ENCODE measurements around the gene NDUFAF2. TPM values are rescaled to one million over a fixed set of nuclear protein-coding genes. Genes with fewer than 3 reads are reported as not detected.
"Not testable (repeated sequence)": the region's sequence is repeated elsewhere in the genome, so short reads cannot be mapped to it uniquely, and the experiment has no call there.

Gene NDUFAF2
- total RNA-seq, 2 experiments from 2014 or later = 18.9 to 22.3 TPM

DNA sequence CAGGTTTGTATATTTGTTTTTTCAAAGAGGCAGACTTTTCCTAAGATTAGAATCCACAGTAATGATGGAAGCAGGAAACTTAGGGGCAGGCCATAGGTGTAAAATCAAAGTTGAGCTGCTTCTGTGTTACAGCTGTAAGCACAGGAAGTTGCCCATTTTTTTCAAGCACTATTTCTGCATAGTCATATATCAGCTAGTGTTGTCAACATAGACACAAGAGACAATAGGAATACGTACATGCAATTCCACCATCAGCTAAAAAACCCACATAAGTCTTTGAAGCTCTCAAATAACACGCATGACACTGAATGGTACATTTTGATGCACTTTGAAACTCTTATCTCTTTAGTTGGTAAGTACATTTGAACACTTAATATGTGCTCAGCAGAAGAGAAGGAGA lies 237.4 kb downstream of the NDUFAF2 start:
- no peak for DNase-seq
- peaks cover 10% of the 10 kb centered on the region for H3K4me1 Mint-ChIP-seq
- H3K27me3 Mint-ChIP-seq = peaks cover 4% of the 10 kb centered on the region
- H3K36me3 Mint-ChIP-seq (ENCODE audit: low read depth) = no peaks in the 10 kb centered on the region
- no peak overlapping the region for H3K27ac Mint-ChIP-seq
- CTCF ChIA-PET = interaction anchor here (0.6 to 0.8 kb wide), 4 partner anchors 10 to 180 kb away, joined by 3 read pairs; no protein-coding TSS in a partner anchor
- peaks cover 5% of the 10 kb centered on the region for H3K9me3 Mint-ChIP-seq
- POLR2A ChIA-PET = no interaction called here
- H3K4me3 Mint-ChIP-seq = no peak overlapping the region

DNA sequence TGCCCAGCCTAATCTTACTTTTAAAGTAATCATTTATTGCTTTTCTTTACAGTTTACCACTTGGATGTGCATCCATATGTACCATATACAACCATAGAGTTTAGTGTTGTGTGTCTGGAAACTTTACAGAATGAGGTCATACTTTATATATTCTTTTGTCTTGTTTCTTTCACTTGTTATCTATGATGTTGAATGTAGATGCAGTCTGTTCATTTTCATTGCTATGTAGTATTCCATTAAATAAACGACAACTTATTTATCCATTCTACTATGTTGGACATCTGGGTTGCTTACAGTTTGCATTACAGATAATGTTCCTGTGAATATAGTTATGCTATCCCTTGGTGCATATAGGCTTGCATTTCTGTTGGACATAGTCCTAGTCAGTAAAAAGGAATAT lies 238.5 kb downstream of the NDUFAF2 start:
- POLR2A ChIA-PET = no interaction called here
- Mint-ChIP-seq H3K27me3 (peaks cover 4% of the 10 kb centered on the region), H3K27ac (no peak overlapping the region), H3K36me3 (ENCODE audit: low read depth) (no peaks in the 10 kb centered on the region), H3K9me3 (peaks cover 5% of the 10 kb centered on the region), H3K4me3 (no peak overlapping the region), H3K4me1 (peaks cover 10% of the 10 kb centered on the region)
- CTCF ChIA-PET = no interaction called here
- no peak for DNase-seq

DNA sequence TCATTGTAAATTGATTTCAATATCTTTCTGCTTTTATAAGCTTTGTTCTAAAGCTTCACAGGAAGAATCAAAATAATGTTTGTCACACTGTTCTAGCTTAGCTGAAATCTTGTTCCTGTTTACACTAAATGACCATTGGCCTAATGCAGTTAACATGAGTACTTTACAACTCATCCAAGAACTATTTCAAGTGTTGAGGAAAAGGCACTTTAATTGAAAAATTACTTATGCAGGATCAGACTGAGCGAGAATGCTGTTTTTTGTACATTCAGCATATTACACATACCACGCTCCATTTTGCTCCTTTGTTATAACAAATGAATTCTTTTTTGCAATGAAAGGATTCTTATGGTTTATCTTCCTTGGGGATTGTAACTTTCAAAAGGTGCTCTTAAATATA lies 239.7 kb downstream of the NDUFAF2 start:
- Mint-ChIP-seq H3K4me1 (peaks cover 10% of the 10 kb centered on the region), H3K4me3 (no peak overlapping the region), H3K27ac (no peak overlapping the region), H3K9me3 (peaks cover 5% of the 10 kb centered on the region), H3K36me3 (ENCODE audit: low read depth) (no peaks in the 10 kb centered on the region), H3K27me3 (peaks cover 4% of the 10 kb centered on the region)
- no peak for DNase-seq
- ChIA-PET CTCF (no interaction called here), POLR2A (no interaction called here)

DNA sequence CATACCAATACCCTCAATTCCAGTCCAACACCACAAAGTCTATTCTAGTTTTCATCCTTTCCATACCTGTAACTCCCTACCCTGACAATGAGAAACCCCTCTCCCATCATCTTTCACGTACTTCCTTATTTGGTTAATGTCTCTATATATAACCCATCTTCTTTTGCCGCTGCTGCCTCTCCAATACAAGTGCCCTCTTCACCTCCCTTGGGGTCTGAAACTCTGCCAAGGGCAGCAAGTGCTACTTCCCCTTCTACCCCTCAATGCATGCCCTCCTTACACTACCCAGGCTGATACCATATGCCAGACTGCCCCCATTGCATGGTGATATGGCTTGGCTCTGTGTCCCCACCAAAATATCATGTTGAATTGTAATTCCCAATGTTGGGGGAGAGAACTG lies 241.6 kb downstream of the NDUFAF2 start:
- ChIA-PET CTCF (no interaction called here), POLR2A (no interaction called here)
- DNase-seq = no peak
- H3K9me3 Mint-ChIP-seq = peaks cover 5% of the 10 kb centered on the region
- H3K36me3 Mint-ChIP-seq (ENCODE audit: low read depth) = no peaks in the 10 kb centered on the region
- H3K27ac Mint-ChIP-seq = no peak overlapping the region
- peaks cover 6% of the 10 kb centered on the region for H3K27me3 Mint-ChIP-seq
- H3K4me1 Mint-ChIP-seq = peaks cover 5% of the 10 kb centered on the region
- no peak overlapping the region for H3K4me3 Mint-ChIP-seq

DNA sequence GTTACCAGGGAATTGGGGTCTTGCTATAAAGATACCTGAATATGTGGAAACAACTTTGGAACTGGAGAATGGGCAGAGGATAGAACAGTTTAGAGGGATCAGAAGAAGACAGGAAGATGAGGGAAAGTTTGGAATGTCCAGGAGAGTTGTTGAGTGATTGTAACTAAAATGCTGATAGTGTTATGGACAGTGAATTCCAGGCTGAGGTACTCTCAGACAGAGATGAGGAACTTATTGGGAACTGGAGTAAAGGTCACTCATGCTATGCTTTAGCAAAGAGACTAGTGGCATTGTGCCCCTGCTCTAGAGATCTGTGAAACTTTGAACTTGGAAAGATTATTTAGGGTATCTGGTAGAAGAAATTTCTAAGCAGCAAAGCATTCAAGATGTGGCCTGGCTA lies 242.3 kb downstream of the NDUFAF2 start:
- H3K27ac Mint-ChIP-seq; POLR2A ChIA-PET; DNase-seq; H3K9me3 Mint-ChIP-seq; H3K36me3 Mint-ChIP-seq (ENCODE audit: low read depth); H3K4me1 Mint-ChIP-seq; CTCF ChIA-PET; H3K4me3 Mint-ChIP-seq: not testable (repeated sequence)
- peaks cover 11% of the 10 kb centered on the region for H3K27me3 Mint-ChIP-seq

DNA sequence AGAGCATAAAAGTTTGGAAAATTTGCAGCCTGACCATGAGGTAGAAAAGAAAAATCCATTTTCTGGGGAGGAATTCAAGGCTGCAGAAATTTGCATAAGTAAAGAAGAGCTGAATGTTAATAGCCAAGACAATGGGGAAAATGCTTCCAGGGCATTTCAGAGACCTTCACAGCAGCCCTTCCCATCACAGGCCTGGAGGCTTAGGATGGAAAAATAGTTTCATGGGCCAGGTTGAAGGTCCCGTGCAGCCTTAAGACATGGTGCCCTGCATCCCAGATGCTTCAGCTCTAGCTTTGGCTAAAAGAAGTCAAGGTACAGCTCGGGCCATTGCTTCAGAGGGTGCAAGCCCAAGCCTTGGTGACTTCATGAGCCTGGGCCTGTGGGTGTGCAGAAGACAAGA lies 242.8 kb downstream of the NDUFAF2 start:
- DNase-seq; H3K27ac Mint-ChIP-seq; CTCF ChIA-PET; POLR2A ChIA-PET; H3K4me3 Mint-ChIP-seq; H3K36me3 Mint-ChIP-seq (ENCODE audit: low read depth); H3K4me1 Mint-ChIP-seq; H3K9me3 Mint-ChIP-seq: not testable (repeated sequence)
- H3K27me3 Mint-ChIP-seq = peaks cover 13% of the 10 kb centered on the region

DNA sequence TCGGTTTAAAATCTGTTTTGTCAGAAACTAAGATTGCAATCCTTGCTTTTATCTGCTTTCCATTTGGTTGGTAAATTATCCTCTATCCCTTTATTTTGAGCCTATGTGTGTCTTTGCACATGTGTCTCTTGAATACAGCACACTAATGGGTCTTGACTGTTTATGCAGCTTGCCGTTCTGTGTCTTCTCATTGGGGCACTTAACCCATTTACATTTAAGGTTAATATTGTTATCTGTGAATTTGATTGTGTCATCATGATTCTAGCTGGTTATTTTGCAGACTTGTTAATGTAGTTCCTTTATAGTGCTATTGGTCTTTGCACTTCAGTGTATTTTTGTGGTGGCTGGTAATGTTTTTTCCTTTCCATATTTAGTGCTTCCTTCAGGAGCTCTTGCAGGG lies 253.6 kb downstream of the NDUFAF2 start:
- peaks cover 13% of the 10 kb centered on the region for H3K9me3 Mint-ChIP-seq
- ChIA-PET POLR2A (interaction anchor here (0.6 kb wide), 1 partner anchor 1950 kb away, joined by 3 read pairs; no protein-coding TSS in a partner anchor), CTCF (no interaction called here)
- no peak for DNase-seq
- H3K4me1 Mint-ChIP-seq = no peaks in the 10 kb centered on the region
- H3K27me3 Mint-ChIP-seq = peaks cover 24% of the 10 kb centered on the region
- H3K36me3 Mint-ChIP-seq (ENCODE audit: low read depth) = peaks cover 2% of the 10 kb centered on the region
- H3K27ac Mint-ChIP-seq = no peak overlapping the region
- H3K4me3 Mint-ChIP-seq = no peak overlapping the region

DNA sequence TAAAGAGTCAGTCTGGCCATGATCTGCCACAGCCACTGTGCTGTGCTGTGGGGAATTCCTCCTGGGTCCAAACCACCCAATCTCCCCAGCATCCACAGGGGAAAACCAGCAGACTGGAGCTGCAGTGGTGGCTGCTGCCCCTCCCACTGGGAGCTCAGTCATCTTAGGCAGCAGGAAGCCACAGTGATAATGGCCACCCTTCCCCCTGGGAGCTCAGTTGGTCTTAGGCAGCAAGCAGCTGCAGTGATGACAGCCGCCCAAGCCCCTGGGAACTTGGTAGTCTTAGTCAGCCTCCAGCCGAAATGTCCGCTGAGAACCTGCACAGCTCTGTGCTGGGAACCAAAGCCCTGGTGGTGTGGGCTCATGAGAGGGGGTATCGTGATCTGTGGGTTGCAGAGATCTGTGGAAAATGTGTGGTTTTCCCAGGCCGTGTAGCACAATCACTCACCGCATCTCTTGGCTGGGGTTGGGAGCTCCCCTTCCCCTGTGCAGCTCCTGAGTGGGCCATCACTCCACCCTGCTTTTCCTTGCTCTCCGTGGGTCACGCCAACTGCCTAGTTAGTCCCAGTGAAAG lies 255.7 kb downstream of the NDUFAF2 start:
- ChIA-PET POLR2A (no interaction called here), CTCF (interaction anchor here (0.6 kb wide), 1 partner anchor 206 kb away, joined by 3 read pairs; no protein-coding TSS in a partner anchor)
- Mint-ChIP-seq H3K36me3 (ENCODE audit: low read depth) (peaks cover 2% of the 10 kb centered on the region), H3K4me1 (no peaks in the 10 kb centered on the region), H3K27me3 (peaks cover 21% of the 10 kb centered on the region), H3K9me3 (peaks cover 17% of the 10 kb centered on the region), H3K27ac (no peak overlapping the region), H3K4me3 (no peak overlapping the region)
- no peak for DNase-seq

DNA sequence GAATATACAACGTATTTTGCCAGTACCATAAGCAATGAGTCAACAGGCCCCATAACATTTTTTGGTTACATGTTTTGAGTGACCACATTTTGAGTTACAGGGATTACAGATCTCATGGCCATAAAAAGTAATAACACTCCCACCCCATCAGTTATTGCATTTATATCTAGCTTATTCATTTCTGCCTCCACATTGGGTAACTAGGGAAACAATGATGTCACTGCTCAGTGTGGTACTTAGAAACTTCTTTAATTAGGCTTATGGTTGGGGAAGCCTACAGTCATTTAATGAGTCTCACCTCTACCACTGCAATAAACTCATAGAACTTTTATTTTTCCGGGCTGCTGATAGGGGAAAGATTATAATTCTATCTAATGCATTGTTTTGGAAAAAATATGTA lies 257.2 kb downstream of the NDUFAF2 start:
- H3K27me3 Mint-ChIP-seq = peaks cover 16% of the 10 kb centered on the region
- no peak overlapping the region for H3K27ac Mint-ChIP-seq
- no peak overlapping the region for H3K4me3 Mint-ChIP-seq
- H3K9me3 Mint-ChIP-seq = peaks cover 20% of the 10 kb centered on the region
- POLR2A ChIA-PET = no interaction called here
- H3K4me1 Mint-ChIP-seq = no peaks in the 10 kb centered on the region
- no peak for DNase-seq
- peaks cover 2% of the 10 kb centered on the region for H3K36me3 Mint-ChIP-seq (ENCODE audit: low read depth)
- CTCF ChIA-PET = interaction anchor here (0.7 to 1.2 kb wide), 2 partner anchors 67 to 315 kb away, joined by 3 read pairs; no protein-coding TSS in a partner anchor

Other genes with a start within 250 kb of the NDUFAF2 start
- gene DEPDC1B, start 245.0 kb upstream of the NDUFAF2 start, total RNA-seq = 10 to 100 TPM; 46.7 to 51.1 TPM
- gene ELOVL7, start 100.9 kb upstream of the NDUFAF2 start, total RNA-seq = under 1 TPM; 0.42 to 0.99 TPM
- 1 to 10 TPM; 9.9 to 10.0 TPM for gene ERCC8, start 135 bp upstream of the NDUFAF2 start, total RNA-seq
- gene SMIM15, start 217.3 kb downstream of the NDUFAF2 start, total RNA-seq = 10 to 100 TPM; 49.0 to 57.2 TPM

Data from activated CD4-positive, alpha-beta T cell treated with anti-CD3 and anti-CD28 coated beads, Interleukin-2, amount 10 ng/mL, durations not matched to agents 7 days and 5 days (primary cell).